Skeletal muscle cell (primary cell): Measurements from ENCODE around the gene PLA2G4C.

ENCODE experiments used
- DNase-seq: peaks from one replicate; pipeline ENCODE4 v3.0.0-alpha.2; 2010; ENCODE audit warnings: low read depth
- H3K4me3 ChIP-seq: 2 replicates; pipeline ENCODE4 v1.5.1; 2011; ENCODE audit warnings: low read depth, mild to moderate bottlenecking, control low read depth, low read length, moderate library complexity

The PLA2G4C gene

GRCh38 chr19:48110350-48110966, at the start of gene PLA2G4C:
PLA2G4C (minus strand) TSS chr19:48110817; CDS start chr19:48106529, 4,288 bp downstream.
- peak within 1 kb of the TSS; percentile 61 for H3K4me3 ChIP-seq
- DNase-seq = peak; percentile 56

GRCh38 chr19:48158210-48158790, 47.7 kb upstream of the PLA2G4C start:
- DNase-seq = no peak
- H3K4me3 ChIP-seq = no peak overlapping the region

- no peak for DNase-seq
- H3K4me3 ChIP-seq = no peak overlapping the region
Observed at GRCh38 chr19:48154003-48154402, 43.4 kb upstream of the PLA2G4C start.

- peak; percentile 23 for DNase-seq
- no peak overlapping the region for H3K4me3 ChIP-seq
Observed at GRCh38 chr19:48152551-48152950, 41.9 kb upstream of the PLA2G4C start.

- no peak for DNase-seq
Observed at GRCh38 chr19:48149430-48149829, 38.8 kb upstream of the PLA2G4C start.

GRCh38 chr19:48148576-48148975, 38.0 kb upstream of the PLA2G4C start:
- no peak overlapping the region for H3K4me3 ChIP-seq
- DNase-seq = no peak

More at GRCh38 chr19:48149430-48149829, 38.8 kb upstream of the PLA2G4C start:
- H3K4me3 ChIP-seq = no peak overlapping the region

- H3K4me3 ChIP-seq = no peak overlapping the region
- no peak for DNase-seq
Observed at GRCh38 chr19:48147597-48148175, 37.1 kb upstream of the PLA2G4C start.

- DNase-seq = no peak
- no peak overlapping the region for H3K4me3 ChIP-seq
Observed at GRCh38 chr19:48139053-48139452, 28.4 kb upstream of the PLA2G4C start.

GRCh38 chr19:48137411-48137810, 26.8 kb upstream of the PLA2G4C start:
- H3K4me3 ChIP-seq = no peak overlapping the region
- DNase-seq = no peak

GRCh38 chr19:48136547-48136946, 25.9 kb upstream of the PLA2G4C start:
- no peak overlapping the region for H3K4me3 ChIP-seq
- DNase-seq = no peak

GRCh38 chr19:48135411-48135810, 24.8 kb upstream of the PLA2G4C start:
- DNase-seq = no peak

GRCh38 chr19:48133094-48133493, 22.5 kb upstream of the PLA2G4C start:
- no peak overlapping the region for H3K4me3 ChIP-seq
- no peak for DNase-seq

More at GRCh38 chr19:48135411-48135810, 24.8 kb upstream of the PLA2G4C start:
- no peak overlapping the region for H3K4me3 ChIP-seq

- DNase-seq = no peak
- no peak overlapping the region for H3K4me3 ChIP-seq
Observed at GRCh38 chr19:48127561-48127960, 16.9 kb upstream of the PLA2G4C start.

GRCh38 chr19:48123907-48124651, 13.5 kb upstream of the PLA2G4C start:
- peak; percentile 44 for DNase-seq
- no peak overlapping the region for H3K4me3 ChIP-seq

- no peak overlapping the region for H3K4me3 ChIP-seq
- DNase-seq = no peak
Observed at GRCh38 chr19:48122421-48122820, 11.8 kb upstream of the PLA2G4C start.

- no peak overlapping the region for H3K4me3 ChIP-seq
- DNase-seq = no peak
Observed at GRCh38 chr19:48121909-48122371, 11.3 kb upstream of the PLA2G4C start.

GRCh38 chr19:48121066-48121465, 10.4 kb upstream of the PLA2G4C start:
- no peak overlapping the region for H3K4me3 ChIP-seq
- no peak for DNase-seq

GRCh38 chr19:48120505-48120904, 9.9 kb upstream of the PLA2G4C start:
- DNase-seq = no peak
- H3K4me3 ChIP-seq = no peak overlapping the region

GRCh38 chr19:48118131-48118517, 7.5 kb upstream of the PLA2G4C start:
- no peak overlapping the region for H3K4me3 ChIP-seq
- DNase-seq = no peak

- no peak for DNase-seq
- no peak overlapping the region for H3K4me3 ChIP-seq
Observed at GRCh38 chr19:48117515-48118130, 7.0 kb upstream of the PLA2G4C start.
